Sigmoid colon (tissue), 4 donors: ENCODE measurements around the gene DNAJB9.

Experiments
- EP300 ChIP-seq, 4 donors: sonication (generic); formaldehyde crosslinking; IDR thresholded peaks; one replicate each; pipeline ENCODE4 v1.6.1; 2017; ENCODE audit warnings: antibody characterized with exemption in 4 of 4
- POLR2A ChIP-seq, 2 donors: fragments of 450-650 bp; IDR thresholded peaks; one replicate each; pipeline ENCODE4 v1.6.1; 2016; ENCODE audit warnings: antibody characterized with exemption in 2 of 2, mild to moderate bottlenecking in 2 of 2, moderate library complexity in 2 of 2

- TF ChIP-seq POLR2A (IDR thresholded peaks at IDR 0.05): no peak
- TF ChIP-seq EP300 (IDR thresholded peaks at IDR 0.05): no peak
Observed at GRCh38 chr7:108557617-108558016, 12.1 kb upstream of the DNAJB9 start.
